Activated naive CD8-positive, alpha-beta T cell treated with anti-CD3 and anti-CD28 coated beads for 36 hours (primary cell): Measurements from ENCODE around the gene SLC43A3. TPM values are rescaled to one million over a fixed set of nuclear protein-coding genes. Genes with fewer than 3 reads are reported as not detected.

Source experiments
- DNase-seq: peaks from one replicate; pipeline ENCODE4 v3.0.0; 2021
- H3K27ac Mint-ChIP-seq: one replicate; pipeline ENCODE4 v1.8.0; 2022; ENCODE audit warnings: mild to moderate bottlenecking, moderate library complexity, mixed read lengths
- H3K27me3 Mint-ChIP-seq: one replicate; pipeline ENCODE4 v1.8.0; 2022; ENCODE audit warnings: mild to moderate bottlenecking, mixed read lengths
- H3K36me3 Mint-ChIP-seq: one replicate; pipeline ENCODE4 v1.8.0; 2021; ENCODE audit warnings: mild to moderate bottlenecking, mixed read lengths
- H3K4me1 Mint-ChIP-seq: one replicate; pipeline ENCODE4 v1.8.0; 2021; ENCODE audit warnings: mixed read lengths
- H3K4me3 Mint-ChIP-seq: one replicate; pipeline ENCODE4 v1.8.0; 2022; ENCODE audit warnings: mild to moderate bottlenecking, moderate library complexity, mixed read lengths
- H3K9me3 Mint-ChIP-seq: one replicate; pipeline ENCODE4 v1.8.0; 2022; ENCODE audit warnings: mixed read lengths
- total RNA-seq, 2 experiments: library from RNA; stranded (reverse); gene quantifications; one replicate each; pipeline ENCODE4 v1.2.3, GENCODE V29; 2021

Gene SLC43A3
- total RNA-seq, 2 experiments from 2014 or later, result 331 to 348 TPM

DNA sequence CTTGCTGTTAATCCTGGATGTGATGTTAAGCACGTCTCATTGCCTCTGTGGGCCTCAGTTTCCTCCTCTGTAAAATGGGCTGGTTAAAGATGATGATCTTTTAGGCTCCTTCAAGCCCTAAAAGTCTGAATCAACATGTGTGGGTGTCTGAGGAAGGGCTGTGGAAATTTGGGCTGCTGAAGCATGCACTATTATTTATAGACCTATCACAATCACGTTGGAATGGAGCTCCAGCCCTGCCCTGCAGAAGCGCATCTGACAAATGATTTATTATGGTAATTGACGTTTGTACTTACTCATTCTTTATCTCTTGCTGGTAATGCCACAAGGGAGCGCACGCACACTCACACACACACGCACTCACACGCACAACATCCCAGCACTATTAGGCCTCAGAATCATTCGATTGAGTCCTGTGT lies 68.4 kb downstream of the SLC43A3 start:
- Mint-ChIP-seq H3K27me3 (peaks cover 11% of the 10 kb centered on the region), H3K27ac (no peak overlapping the region), H3K4me1 (peaks cover 3% of the 10 kb centered on the region), H3K36me3 (no peaks in the 10 kb centered on the region), H3K4me3 (no peak overlapping the region), H3K9me3 (no peaks in the 10 kb centered on the region)
- no peak for DNase-seq

DNA sequence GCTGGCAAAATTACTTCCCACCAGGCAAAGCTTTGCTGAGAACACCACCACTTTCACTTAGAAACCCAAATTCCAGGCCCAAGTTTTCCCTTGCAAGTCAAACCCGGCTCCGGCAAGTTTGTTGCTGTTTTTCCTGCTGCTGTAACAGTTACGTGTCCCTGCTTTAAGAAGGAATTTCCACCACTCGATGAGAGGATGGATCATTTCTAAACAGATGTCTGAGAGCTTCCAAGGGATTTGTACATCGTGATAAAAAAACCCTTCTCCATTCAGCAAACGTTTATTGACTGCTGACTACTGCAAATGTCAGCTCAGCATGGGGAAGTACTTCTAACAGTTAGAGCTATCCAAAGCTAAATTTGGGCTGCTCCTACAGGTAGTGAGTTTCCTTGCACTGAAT lies 69.1 kb downstream of the SLC43A3 start:
- DNase-seq, result no peak
- Mint-ChIP-seq H3K9me3 (no peaks in the 10 kb centered on the region), H3K4me1 (peaks cover 3% of the 10 kb centered on the region), H3K27me3 (peaks cover 7% of the 10 kb centered on the region), H3K4me3 (no peak overlapping the region), H3K27ac (no peak overlapping the region), H3K36me3 (no peaks in the 10 kb centered on the region)

GRCh38 chr11:57357310-57357709 lies 69.6 kb downstream of the SLC43A3 start:
- H3K36me3 Mint-ChIP-seq, result no peaks in the 10 kb centered on the region
- no peak overlapping the region for H3K4me3 Mint-ChIP-seq
- peaks cover 7% of the 10 kb centered on the region for H3K27me3 Mint-ChIP-seq
- no peak overlapping the region for H3K27ac Mint-ChIP-seq
- no peaks in the 10 kb centered on the region for H3K9me3 Mint-ChIP-seq
- DNase-seq, result no peak
- peaks cover 3% of the 10 kb centered on the region for H3K4me1 Mint-ChIP-seq

Other genes with a start within 250 kb of the SLC43A3 start
- gene LRRC55, start 245.2 kb downstream of the SLC43A3 start, total RNA-seq, result not detected
- gene APLNR, start 189.9 kb downstream of the SLC43A3 start, total RNA-seq, result not detected
- gene TNKS1BP1, start 102.2 kb downstream of the SLC43A3 start, total RNA-seq, result 10 to 100 TPM; 20.8 to 22.1 TPM
- gene SSRP1, start 91.2 kb downstream of the SLC43A3 start, total RNA-seq, result 100 to 1,000 TPM; 318 to 332 TPM
- gene P2RX3, start 88.8 kb downstream of the SLC43A3 start, total RNA-seq, result not detected
- not detected for gene PRG3, start 46.0 kb downstream of the SLC43A3 start, total RNA-seq
- 1 to 10 TPM in 1 of 2 experiments, under 1 TPM in 1; 0.54 to 2.1 TPM for gene PRG2, start 36.5 kb downstream of the SLC43A3 start, total RNA-seq
- gene RTN4RL2, start 33.4 kb upstream of the SLC43A3 start, total RNA-seq, result under 1 TPM; 0.43 to 0.44 TPM
- gene SLC43A1, start 88.6 kb upstream of the SLC43A3 start, total RNA-seq, result 10 to 100 TPM; 36.8 to 37.1 TPM
- 100 to 1,000 TPM; 134 to 137 TPM for gene TIMM10, start 103.6 kb upstream of the SLC43A3 start, total RNA-seq
- not detected for gene SMTNL1, start 110.5 kb upstream of the SLC43A3 start, total RNA-seq
- 100 to 1,000 TPM; 200 to 208 TPM for gene UBE2L6, start 140.6 kb upstream of the SLC43A3 start, total RNA-seq
- under 1 TPM; 0.41 to 0.68 TPM for gene SERPING1, start 170.6 kb upstream of the SLC43A3 start, total RNA-seq
- gene YPEL4, start 222.8 kb upstream of the SLC43A3 start, total RNA-seq, result under 1 TPM; 0.38 to 0.56 TPM
- 10 to 100 TPM; 22.0 to 22.2 TPM for gene CLP1, start 230.6 kb upstream of the SLC43A3 start, total RNA-seq
- 10 to 100 TPM; 74.0 to 78.6 TPM for gene ZDHHC5, start 241.0 kb upstream of the SLC43A3 start, total RNA-seq